Right cardiac atrium (tissue), 5 donors: Measurements from ENCODE around the gene TRIM38. TPM values are rescaled to one million over a fixed set of nuclear protein-coding genes. Genes with fewer than 3 reads are reported as not detected.

Experiments
- ATAC-seq, 2 donors: fragments of 200-7000 bp; cut with Tn5 transposase; one replicate each; pipeline versions ENCODE4 v1.8.0 to v1.9.1; 2020; ENCODE audit warnings: moderate library complexity in 2 of 2, mild to moderate bottlenecking in 1 of 2
- DNase-seq, 3 donors: peaks; one replicate each; pipeline ENCODE4 v3.0.0-alpha.2; 2020
- H3K27ac ChIP-seq: one replicate; pipeline ENCODE4 v1.5.1; 2013; ENCODE audit warnings: mild to moderate bottlenecking, low read length, control low read depth, moderate library complexity
- H3K27me3 ChIP-seq: one replicate; pipeline ENCODE4 v1.6.1; 2013; ENCODE audit not compliant: control insufficient read depth, insufficient read depth
- H3K4me1 ChIP-seq: one replicate; pipeline ENCODE4 v1.6.1; 2013; ENCODE audit warnings: low read length; ENCODE audit not compliant: control insufficient read depth, insufficient read depth
- H3K4me3 ChIP-seq: one replicate; pipeline ENCODE4 v1.5.1; 2013; ENCODE audit warnings: low read length, control low read depth
- H3K9me3 ChIP-seq: one replicate; pipeline ENCODE4 v1.6.1; 2013; ENCODE audit warnings: low read length; ENCODE audit not compliant: control insufficient read depth
- WGBS: extraction: QIAGEN DNeasy Blood & Tissue Kit; methylation state at CpG from one replicate; pipeline ENCODE4 v1.1.7; 2013; 5-methylcytosine and 5-hydroxymethylcytosine counted together
- intact Hi-C, 4 donors: fragments of 100-400 bp; cut with DNase I; formaldehyde crosslinking; loops; one replicate each; pipeline versions ENCODE4 v1.11.0 to v1.14.0; 2022 to 2023
- long read RNA-seq, 4 donors: library from polyadenylated mRNA; unstranded; transcript quantifications; one replicate each; pipeline ENCODE4 v2.0.0, GENCODE V29; 2020 to 2021
- polyA plus RNA-seq: library from polyadenylated mRNA; stranded (reverse); fragments of 200-250 nt; gene quantifications from one replicate; pipeline ENCODE4 v1.2.3, GENCODE V29; 2013
- total RNA-seq, 4 donors: library from RNA; stranded (reverse); fragmentation: NEBNext Ultra II Directional; extraction: Animal tissue kit (Norgen Biotek cat#: 25700); gene quantifications; one replicate each; pipeline ENCODE4 v1.2.1, GENCODE V29; 2021
- donor health status: healthy with polysubstance abuse.
- donor health status: DM: no; HTN: yes; CAD: no.
- donor health status: DM: no; HTN: no; CAD: no.
- donor health status: DM: no; HTN: yes; CAD: no; lungs with severe emphysema.
- donor health status: DM: yes; HTN: yes; CAD: no.

TRIM38 gene
- 1 to 10 TPM; 4.0 to 4.7 (median 4.4) TPM for total RNA-seq
- 2.7 TPM for polyA plus RNA-seq
- long read RNA-seq, donor 1, full-length matches to known transcripts: 7 of 10 reads
- long read RNA-seq, donor 1, partial matches to known transcripts: 1 of 10 reads
- long read RNA-seq, donor 1, other reads (novel, unspliced or antisense): 2 of 10 reads
- long read RNA-seq, donor 2, full-length matches to known transcripts: 1 of 3 reads
- long read RNA-seq, donor 2, partial matches to known transcripts: 1 of 3 reads
- long read RNA-seq, donor 2, other reads (novel, unspliced or antisense): 1 of 3 reads
- long read RNA-seq, donor 3, full-length matches to known transcripts: 13 of 28 reads
- long read RNA-seq, donor 3, partial matches to known transcripts: 1 of 28 reads
- long read RNA-seq, donor 3, other reads (novel, unspliced or antisense): 14 of 28 reads
- long read RNA-seq, donor 4, full-length matches to known transcripts: 1 of 3 reads
- long read RNA-seq, donor 4, partial matches to known transcripts: 1 of 3 reads
- long read RNA-seq, donor 4, other reads (novel, unspliced or antisense): 1 of 3 reads

- Histone ChIP-seq H3K27ac (peak within 1 kb of the TSS; percentile 84), H3K4me3 (peak within 1 kb of the TSS; percentile 100), H3K4me1 (peaks cover 7% of the 10 kb centered on the region), H3K27me3 (no peaks in the 10 kb centered on the region), H3K9me3 (no peaks in the 10 kb centered on the region)
- peak; percentile 46 to 61 (median 60) for DNase-seq
- ATAC-seq: peak; percentile 94 to 95
- intact Hi-C loops: no loop called here
- WGBS: 16% methylated on average over 11 of the region's 11 CpGs
Measured at GRCh38 chr6:25962149-25963127, at the start of gene TRIM38. TSS of gene TRIM38 (plus strand) at chr6:25962802. CDS start at chr6:25966523, 3,721 bp downstream.

GRCh38 chr6:25913741-25914140 is 48.9 kb upstream of the TRIM38 start:
- H3K4me1 ChIP-seq: no peaks in the 10 kb centered on the region
- H3K9me3 ChIP-seq: no peaks in the 10 kb centered on the region
- H3K4me3 ChIP-seq: no peak overlapping the region
- no peak overlapping the region for H3K27ac ChIP-seq
- 77% methylated on average over 3 of the region's 3 CpGs for WGBS
- no peak for ATAC-seq
- intact Hi-C loops: no loop called here
- DNase-seq: no peak
- H3K27me3 ChIP-seq: no peaks in the 10 kb centered on the region

- H3K27ac ChIP-seq: no peak overlapping the region
- no peaks in the 10 kb centered on the region for H3K9me3 ChIP-seq
- ATAC-seq: no peak
- intact Hi-C loops: no loop called here
- WGBS: 73% methylated on average over 3 of the region's 3 CpGs
- no peak for DNase-seq
- no peaks in the 10 kb centered on the region for H3K4me1 ChIP-seq
- no peaks in the 10 kb centered on the region for H3K27me3 ChIP-seq
- no peak overlapping the region for H3K4me3 ChIP-seq
Measured at GRCh38 chr6:25916330-25916729, 46.3 kb upstream of the TRIM38 start.

GRCh38 chr6:25916789-25917490 is 45.7 kb upstream of the TRIM38 start:
- intact Hi-C loops: no loop called here
- no peaks in the 10 kb centered on the region for H3K4me1 ChIP-seq

GRCh38 chr6:25918083-25918683 is 44.4 kb upstream of the TRIM38 start:
- intact Hi-C loops: no loop called here
- H3K9me3 ChIP-seq: no peaks in the 10 kb centered on the region
- WGBS: 72% methylated on average over 5 of the region's 5 CpGs
- ATAC-seq: no peak
- no peak overlapping the region for H3K27ac ChIP-seq
- no peaks in the 10 kb centered on the region for H3K27me3 ChIP-seq
- DNase-seq: no peak
- H3K4me1 ChIP-seq: no peaks in the 10 kb centered on the region
- H3K4me3 ChIP-seq: no peak overlapping the region

More at GRCh38 chr6:25916789-25917490, 45.7 kb upstream of the TRIM38 start:
- ATAC-seq (no peak), DNase-seq (no peak)
- Histone ChIP-seq H3K27me3 (no peaks in the 10 kb centered on the region), H3K9me3 (no peaks in the 10 kb centered on the region), H3K4me3 (no peak overlapping the region), H3K27ac (no peak overlapping the region)
- 82% methylated on average over 7 of the region's 7 CpGs for WGBS

- Histone ChIP-seq H3K27ac (no peak overlapping the region), H3K4me3 (no peak overlapping the region), H3K4me1 (no peaks in the 10 kb centered on the region), H3K9me3 (no peaks in the 10 kb centered on the region), H3K27me3 (no peaks in the 10 kb centered on the region)
- intact Hi-C loops: no loop called here
- no peak for ATAC-seq
- WGBS: 84% methylated on average over 5 of the region's 5 CpGs
- DNase-seq: no peak
Measured at GRCh38 chr6:25919657-25920056, 42.9 kb upstream of the TRIM38 start.

GRCh38 chr6:25921525-25922203 is 40.9 kb upstream of the TRIM38 start:
- ATAC-seq: no peak
- no peak for DNase-seq
- Histone ChIP-seq H3K4me1 (no peaks in the 10 kb centered on the region), H3K27ac (no peak overlapping the region), H3K9me3 (no peaks in the 10 kb centered on the region), H3K27me3 (no peaks in the 10 kb centered on the region), H3K4me3 (no peak overlapping the region)
- intact Hi-C loops: no loop called here

GRCh38 chr6:25922301-25922700 is 40.3 kb upstream of the TRIM38 start:
- peak in 1 of 3 donors; percentile 18 for DNase-seq
- 50% methylated on average over 2 of the region's 2 CpGs for WGBS
- intact Hi-C loops: no loop called here
- ATAC-seq: peak; percentile 79 to 86
- no peaks in the 10 kb centered on the region for H3K9me3 ChIP-seq
- H3K4me1 ChIP-seq: no peaks in the 10 kb centered on the region
- H3K27me3 ChIP-seq: no peaks in the 10 kb centered on the region
- H3K4me3 ChIP-seq: no peak overlapping the region
- H3K27ac ChIP-seq: no peak overlapping the region

- DNase-seq: no peak
- Histone ChIP-seq H3K4me3 (no peak overlapping the region), H3K4me1 (no peaks in the 10 kb centered on the region), H3K27ac (no peak overlapping the region), H3K9me3 (no peaks in the 10 kb centered on the region), H3K27me3 (no peaks in the 10 kb centered on the region)
- no peak for ATAC-seq
- intact Hi-C loops: no loop called here
- WGBS: 58% methylated on average over 1 of the region's 1 CpG
Measured at GRCh38 chr6:25925876-25926275, 36.7 kb upstream of the TRIM38 start.

- ATAC-seq (no peak), DNase-seq (no peak)
- 67% methylated on average over 2 of the region's 2 CpGs for WGBS
- Histone ChIP-seq H3K4me1 (no peaks in the 10 kb centered on the region), H3K4me3 (no peak overlapping the region), H3K27ac (no peak overlapping the region), H3K9me3 (no peaks in the 10 kb centered on the region), H3K27me3 (no peaks in the 10 kb centered on the region)
- intact Hi-C loops: no loop called here
Measured at GRCh38 chr6:25927178-25927577, 35.4 kb upstream of the TRIM38 start.
